Stomach smooth muscle (tissue), 2 donors: Measurements from ENCODE around the gene BUD23.
A peak's percentile ranks its signal among the peaks of the same experiment; 100 is the strongest.
"Not testable (repeated sequence)": the region's sequence is repeated elsewhere in the genome, so short reads cannot be mapped to it uniquely, and the experiment has no call there.

Experiments
- H3K27ac ChIP-seq: one replicate; pipeline ENCODE4 v1.7.0; 2013; ENCODE audit warnings: mild to moderate bottlenecking, low read length, inconsistent platforms
- H3K27me3 ChIP-seq, 2 donors: one replicate each; pipeline ENCODE4 v1.7.0; 2013; ENCODE audit warnings: low read length in 2 of 2; ENCODE audit not compliant: insufficient read depth in 2 of 2, control insufficient read depth in 1 of 2
- H3K36me3 ChIP-seq, 2 donors: one replicate each; pipeline ENCODE4 v1.7.0; 2013; ENCODE audit warnings: low read length in 2 of 2; ENCODE audit not compliant: control insufficient read depth in 2 of 2, insufficient read depth in 2 of 2
- H3K4me1 ChIP-seq: one replicate; pipeline ENCODE4 v1.7.0; 2013; ENCODE audit warnings: low read length; ENCODE audit not compliant: control insufficient read depth, insufficient read depth
- H3K4me3 ChIP-seq, 2 donors: one replicate each; pipeline ENCODE4 v1.7.0; 2013; ENCODE audit warnings: low read length in 2 of 2
- H3K9ac ChIP-seq, 2 donors: one replicate each; pipeline ENCODE4 v1.7.0; 2013; ENCODE audit warnings: low read length in 2 of 2, mild to moderate bottlenecking in 1 of 2
- H3K9me3 ChIP-seq, 2 donors: one replicate each; pipeline ENCODE4 v1.7.0; 2013; ENCODE audit warnings: low read length in 2 of 2; ENCODE audit not compliant: control insufficient read depth in 2 of 2
- donor health status: healthy.
- donor health status: Pancreatic carcinoma.

BUD23 gene

DNA sequence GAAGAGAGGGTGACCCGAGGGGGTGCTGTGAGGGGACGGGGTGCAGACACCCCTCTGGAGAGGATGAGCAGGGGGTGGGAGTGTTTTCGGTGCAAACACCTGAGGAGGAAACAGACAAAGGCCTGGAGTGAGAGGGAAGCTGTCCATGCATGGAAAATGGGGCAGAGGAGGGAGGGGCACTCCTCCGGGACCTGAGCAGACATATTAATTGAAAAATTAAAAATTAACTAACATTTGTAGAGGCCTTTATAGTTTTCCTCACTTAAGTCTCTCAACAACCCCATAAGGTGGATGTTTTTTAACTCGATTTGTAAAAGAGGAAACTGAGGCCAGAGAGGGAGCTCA lies 14.5 kb upstream of the BUD23 start:
- Histone ChIP-seq H3K4me3 (peak overlapping the region; percentile 57 to 74), H3K36me3 (no peaks in the 10 kb centered on the region), H3K27ac (no peak overlapping the region), H3K27me3 (peaks cover 4 to 5% of the 10 kb centered on the region in 2 donors), H3K4me1 (peaks cover 11% of the 10 kb centered on the region), H3K9ac (peak overlapping the region; percentile 51 to 58), H3K9me3 (no peaks in the 10 kb centered on the region)

GRCh38 chr7:73669288-73669701 lies 14.1 kb upstream of the BUD23 start:
- Histone ChIP-seq H3K36me3 (no peaks in the 10 kb centered on the region), H3K9ac (peak overlapping the region; percentile 5 to 51), H3K27me3 (peaks cover 4 to 5% of the 10 kb centered on the region in 2 donors), H3K4me1 (peaks cover 11% of the 10 kb centered on the region), H3K9me3 (no peaks in the 10 kb centered on the region), H3K4me3 (no peak overlapping the region), H3K27ac (no peak overlapping the region)

DNA sequence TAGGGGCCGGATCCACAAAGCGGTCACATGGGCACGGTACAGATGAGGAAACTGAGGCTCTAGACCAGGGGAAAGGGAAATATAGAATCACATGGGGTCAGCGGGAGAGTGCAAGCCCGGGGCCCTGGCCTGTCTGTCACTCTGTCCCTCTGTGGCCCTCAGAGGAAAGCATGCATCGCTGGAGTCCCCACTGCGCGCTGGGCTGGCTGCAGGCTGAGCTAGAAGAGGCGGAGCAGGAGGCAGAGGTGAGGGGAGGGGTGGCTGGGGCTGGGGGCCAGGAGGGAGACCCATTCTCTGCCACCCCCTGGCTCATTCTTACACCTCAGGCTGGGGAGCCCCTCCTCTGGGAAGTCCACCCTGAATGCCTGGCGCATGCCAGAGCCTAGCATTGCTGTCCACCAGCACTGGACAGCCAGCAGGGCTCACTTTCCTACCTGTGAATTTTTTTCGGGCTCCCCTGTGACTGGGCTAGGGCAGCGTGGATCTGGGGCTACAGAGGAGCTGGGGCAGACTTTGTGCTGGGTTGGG lies 13.5 kb upstream of the BUD23 start:
- no peak overlapping the region for H3K9ac ChIP-seq
- no peaks in the 10 kb centered on the region for H3K36me3 ChIP-seq
- no peak overlapping the region for H3K27ac ChIP-seq
- no peaks in the 10 kb centered on the region for H3K9me3 ChIP-seq
- peaks cover 4 to 5% of the 10 kb centered on the region in 2 donors for H3K27me3 ChIP-seq
- H3K4me3 ChIP-seq: no peak overlapping the region
- H3K4me1 ChIP-seq: peaks cover 11% of the 10 kb centered on the region

GRCh38 chr7:73671322-73671661 lies 12.1 kb upstream of the BUD23 start:
- Histone ChIP-seq H3K4me1 (peaks cover 11% of the 10 kb centered on the region), H3K27me3 (no peaks in the 10 kb centered on the region), H3K27ac (no peak overlapping the region), H3K9me3 (no peaks in the 10 kb centered on the region), H3K4me3 (no peak overlapping the region), H3K36me3 (no peaks in the 10 kb centered on the region), H3K9ac (no peak overlapping the region)

DNA sequence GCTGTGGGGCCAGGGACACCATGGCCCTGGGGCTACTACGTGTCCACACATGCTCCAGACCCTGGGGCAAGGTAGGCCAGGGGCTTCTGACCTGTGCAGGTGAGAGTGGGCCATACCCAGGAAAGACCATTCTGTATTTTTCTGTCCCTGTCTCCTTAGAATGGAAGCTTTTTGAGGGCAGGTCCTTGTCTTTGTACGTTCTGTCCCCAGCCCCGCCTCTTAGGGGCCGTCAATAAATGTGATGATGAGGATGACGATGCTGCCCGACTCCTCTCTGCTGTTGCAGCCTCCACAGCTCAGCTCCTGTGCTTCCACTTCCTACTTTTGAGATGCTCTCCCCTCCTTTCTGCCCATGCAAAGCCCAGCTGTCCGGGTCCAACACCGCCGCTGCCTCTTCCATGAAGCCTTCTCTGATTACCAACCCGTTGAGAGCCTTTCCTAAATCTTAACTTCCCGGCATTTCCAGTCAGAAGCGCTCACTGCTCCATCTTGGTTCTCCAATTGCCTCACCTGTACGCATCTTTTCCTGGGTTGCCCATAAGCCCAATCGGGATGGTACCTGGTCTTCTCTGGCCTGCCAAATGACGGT lies 11.4 kb upstream of the BUD23 start:
- no peaks in the 10 kb centered on the region for H3K27me3 ChIP-seq
- peaks cover 11% of the 10 kb centered on the region for H3K4me1 ChIP-seq
- no peaks in the 10 kb centered on the region for H3K36me3 ChIP-seq
- H3K9ac ChIP-seq: no peak overlapping the region
- no peaks in the 10 kb centered on the region for H3K9me3 ChIP-seq
- no peak overlapping the region for H3K4me3 ChIP-seq
- no peak overlapping the region for H3K27ac ChIP-seq

- Histone ChIP-seq H3K36me3 (peaks cover 5 to 8% of the 10 kb centered on the region in 2 donors), H3K4me1 (peaks cover 2% of the 10 kb centered on the region), H3K9me3 (no peaks in the 10 kb centered on the region), H3K4me3 (no peak overlapping the region), H3K9ac (no peak overlapping the region), H3K27ac (no peak overlapping the region), H3K27me3 (no peaks in the 10 kb centered on the region)
Observed at GRCh38 chr7:73674468-73675124, 8.8 kb upstream of the BUD23 start.

GRCh38 chr7:73676062-73676461 lies 7.3 kb upstream of the BUD23 start:
- not testable (repeated sequence) for H3K9me3 ChIP-seq, H3K9ac ChIP-seq, H3K27ac ChIP-seq, H3K4me3 ChIP-seq, H3K4me1 ChIP-seq, H3K27me3 ChIP-seq, H3K36me3 ChIP-seq

- Histone ChIP-seq H3K4me3 (no peak overlapping the region), H3K36me3 (peaks cover 5 to 8% of the 10 kb centered on the region in 2 donors), H3K4me1 (peaks cover 28% of the 10 kb centered on the region), H3K9me3 (no peaks in the 10 kb centered on the region), H3K9ac (no peak overlapping the region), H3K27ac (no peak overlapping the region), H3K27me3 (no peaks in the 10 kb centered on the region)
Observed at GRCh38 chr7:73678862-73679261, 4.5 kb upstream of the BUD23 start.

GRCh38 chr7:73679709-73680108 lies 3.7 kb upstream of the BUD23 start:
- H3K9me3 ChIP-seq: no peaks in the 10 kb centered on the region
- H3K4me1 ChIP-seq: peaks cover 33% of the 10 kb centered on the region
- no peak overlapping the region for H3K9ac ChIP-seq
- peaks cover 5 to 8% of the 10 kb centered on the region in 2 donors for H3K36me3 ChIP-seq
- H3K4me3 ChIP-seq: no peak overlapping the region
- no peaks in the 10 kb centered on the region for H3K27me3 ChIP-seq
- no peak overlapping the region for H3K27ac ChIP-seq

GRCh38 chr7:73680501-73680900 lies 2.9 kb upstream of the BUD23 start:
- Histone ChIP-seq H3K36me3 (peaks cover 5 to 8% of the 10 kb centered on the region in 2 donors), H3K4me1 (peaks cover 33% of the 10 kb centered on the region)

GRCh38 chr7:73681031-73681430 lies 2.4 kb upstream of the BUD23 start:
- Histone ChIP-seq H3K9ac (peak overlapping the region in 1 of 2 donors; percentile 91), H3K36me3 (peaks cover 5 to 8% of the 10 kb centered on the region in 2 donors), H3K4me3 (peak overlapping the region in 1 of 2 donors; percentile 97), H3K27me3 (no peaks in the 10 kb centered on the region), H3K27ac (no peak overlapping the region), H3K9me3 (no peaks in the 10 kb centered on the region), H3K4me1 (peaks cover 33% of the 10 kb centered on the region)

More at GRCh38 chr7:73680501-73680900, 2.9 kb upstream of the BUD23 start:
- Histone ChIP-seq H3K9ac (no peak overlapping the region), H3K4me3 (no peak overlapping the region), H3K9me3 (no peaks in the 10 kb centered on the region), H3K27me3 (no peaks in the 10 kb centered on the region), H3K27ac (no peak overlapping the region)
